Transverse colon (tissue), 4 donors: Measurements from ENCODE around the gene IFNA8. TPM values are rescaled to one million over a fixed set of nuclear protein-coding genes. Genes with fewer than 3 reads are reported as not detected.

ENCODE experiments used
- DNase-seq: peaks from one replicate; pipeline ENCODE4 v3.0.0-alpha.2; 2019
- H3K27ac ChIP-seq, 4 donors: fragments of 200-600 bp; sonication (generic); 2 replicates each; pipeline ENCODE4 v1.5.1; 2016 to 2018; ENCODE audit warnings: inconsistent platforms in 4 of 4
- H3K27me3 ChIP-seq: fragments of 200-600 bp; sonication (generic); 2 replicates; pipeline ENCODE4 v1.5.1; 2017; ENCODE audit warnings: inconsistent platforms
- H3K36me3 ChIP-seq, 4 donors: fragments of 200-600 bp; sonication (generic); 2 replicates each; pipeline ENCODE4 v1.5.1; 2017 to 2019; ENCODE audit warnings: inconsistent platforms in 4 of 4
- H3K4me1 ChIP-seq, 4 donors: fragments of 200-600 bp; sonication (generic); 2 replicates each; pipeline ENCODE4 v1.5.1; 2017 to 2020; ENCODE audit warnings: inconsistent platforms in 4 of 4
- H3K4me3 ChIP-seq, 4 donors: fragments of 200-600 bp; sonication (generic); 1 replicate in 1 of 4; 2 replicates in 3 of 4; pipeline versions ENCODE4 v1.5.1 to v1.6.1; 2017 to 2019; ENCODE audit warnings: inconsistent platforms in 4 of 4
- H3K9me3 ChIP-seq, 2 donors: fragments of 200-600 bp; sonication (generic); 2 replicates each; pipeline ENCODE4 v1.5.1; 2017 to 2019; ENCODE audit warnings: inconsistent platforms in 2 of 2
- CTCF ChIP-seq, 5 experiments: fragments of 200-600 bp in 3 of 5; fragments of 450-650 bp in 2 of 5; sonication (generic) in 3 of 5; IDR thresholded peaks; 1 replicate in 2 of 5; 2 replicates in 3 of 5; pipeline ENCODE4 v1.5.1; 2016 to 2017; ENCODE audit warnings: antibody characterized with exemption in 5 of 5, inconsistent platforms in 3 of 5, mild to moderate bottlenecking in 2 of 5, moderate library complexity in 1 of 5
- POLR2A ChIP-seq: fragments of 450-650 bp; IDR thresholded peaks from one replicate; pipeline ENCODE4 v1.6.1; 2016; ENCODE audit warnings: antibody characterized with exemption, mild to moderate bottlenecking, moderate library complexity
- WGBS, 2 donors: methylation state at CpG; one replicate each; pipeline ENCODE4 v1.1.5; 2018; ENCODE audit warnings: low coverage in 1 of 2; 5-methylcytosine and 5-hydroxymethylcytosine counted together
- in situ Hi-C, 4 donors: fragments of 200-750 bp; cut with MboI; loops; one replicate each; pipeline versions ENCODE4 v1.15.0 to v1.15.1; 2017; ENCODE audit warnings: low sequenced_read_pairs in 3 of 4, low pct_ligation_motif_present in 1 of 4, low pct_unique_long_range_greater_than_20kb in 1 of 4
- intact Hi-C: fragments of 100-400 bp; cut with DNase I; formaldehyde crosslinking; loops from one replicate; pipeline ENCODE4 v1.15.1; 2023; ENCODE audit warnings: low total_unique reads
- total RNA-seq, 4 donors: library from RNA; depleted of rRNA; stranded (reverse); fragments of >200 nt; gene quantifications; one replicate each; pipeline ENCODE4 v1.1.0, GENCODE V29; 2016

The IFNA8 gene
- total RNA-seq, 4 donors from 2014 or later = not detected

GRCh38 chr9:21454149-21454548 lies 45.2 kb downstream of the IFNA8 start:
- Histone ChIP-seq H3K27me3 (no peaks in the 10 kb centered on the region), H3K4me1 (no peaks in the 10 kb centered on the region), H3K4me3 (no peak overlapping the region), H3K27ac (no peak overlapping the region), H3K9me3 (no peaks in the 10 kb centered on the region), H3K36me3 (no peaks in the 10 kb centered on the region)
- intact Hi-C loops (no loop called here), in situ Hi-C loops (loop anchor here in 2 of 4 donors (25.0 kb wide), 1 partner anchor 333 kb away; no protein-coding TSS in a partner anchor)
- TF ChIP-seq CTCF (IDR thresholded peaks at IDR 0.05) = no peak
- DNase-seq = no peak
- 63 to 70% methylated on average over 2 of the region's 2 CpGs for WGBS, 2 donors

DNA sequence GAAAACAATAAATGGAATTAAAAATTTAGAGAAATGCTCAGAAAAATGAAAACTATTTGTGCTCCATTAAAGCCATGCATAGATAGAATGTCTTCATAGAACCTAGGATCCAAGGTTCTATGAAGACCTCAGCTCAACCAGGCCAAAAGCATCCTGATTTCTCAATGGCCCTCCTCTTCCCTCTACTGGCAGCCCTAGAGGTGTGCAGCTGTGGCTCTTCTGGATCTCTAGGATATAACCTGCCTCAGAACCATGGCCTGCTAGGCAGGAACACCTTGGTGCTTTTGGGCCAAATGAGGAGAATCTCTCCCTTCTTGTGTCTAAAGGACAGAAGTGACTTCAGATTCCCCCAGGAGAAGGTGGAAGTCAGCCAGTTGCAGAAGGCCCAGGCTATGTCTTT lies 46.4 kb downstream of the IFNA8 start:
- no peaks in the 10 kb centered on the region for H3K9me3 ChIP-seq
- no peak overlapping the region for H3K4me3 ChIP-seq
- H3K27ac ChIP-seq = no peak overlapping the region
- intact Hi-C loops = loop anchor here (5.0 kb wide), 1 partner anchor 133 kb away; no protein-coding TSS in a partner anchor
- in situ Hi-C loops = loop anchor here in 2 of 4 donors (25.0 kb wide), 1 partner anchor 332 kb away; no protein-coding TSS in a partner anchor
- no peaks in the 10 kb centered on the region for H3K4me1 ChIP-seq
- TF ChIP-seq CTCF (IDR thresholded peaks at IDR 0.05) (peak; percentile 59 to 74 (median 70)), POLR2A (no peak)
- peaks cover under 1% of the 10 kb centered on the region for H3K27me3 ChIP-seq
- peak; percentile 16 for DNase-seq
- no peaks in the 10 kb centered on the region for H3K36me3 ChIP-seq

Other genes with a start within 250 kb of the IFNA8 start
- gene IFNA21, start 242.5 kb upstream of the IFNA8 start, total RNA-seq = not detected
- gene IFNA4, start 221.5 kb upstream of the IFNA8 start, total RNA-seq = not detected
- gene IFNA7, start 206.9 kb upstream of the IFNA8 start, total RNA-seq = not detected
- gene IFNA10, start 202.0 kb upstream of the IFNA8 start, total RNA-seq = not detected
- gene IFNA16, start 191.8 kb upstream of the IFNA8 start, total RNA-seq = not detected
- gene IFNA17, start 180.9 kb upstream of the IFNA8 start, total RNA-seq = not detected
- gene IFNA14, start 169.1 kb upstream of the IFNA8 start, total RNA-seq = not detected
- not detected for gene IFNA5, start 103.8 kb upstream of the IFNA8 start, total RNA-seq
- 10 to 100 TPM in 3 of 4 donors, 1 to 10 TPM in 1; 4.6 to 27.2 (median 19.5) TPM for gene KLHL9, start 73.7 kb upstream of the IFNA8 start, total RNA-seq
- not detected for gene IFNA6, start 58.2 kb upstream of the IFNA8 start, total RNA-seq
- gene IFNA13, start 41.1 kb upstream of the IFNA8 start, total RNA-seq = not detected
- gene IFNA2, start 23.7 kb upstream of the IFNA8 start, total RNA-seq = not detected
- gene IFNA1, start 31.3 kb downstream of the IFNA8 start, total RNA-seq = not detected
- not detected for gene IFNE, start 73.2 kb downstream of the IFNA8 start, total RNA-seq